Measurements from ENCODE around the gene AVPI1.
"Not testable (repeated sequence)": the region's sequence is repeated elsewhere in the genome, so short reads cannot be mapped to it uniquely, and the experiment has no call there.

AVPI1 gene

DNA sequence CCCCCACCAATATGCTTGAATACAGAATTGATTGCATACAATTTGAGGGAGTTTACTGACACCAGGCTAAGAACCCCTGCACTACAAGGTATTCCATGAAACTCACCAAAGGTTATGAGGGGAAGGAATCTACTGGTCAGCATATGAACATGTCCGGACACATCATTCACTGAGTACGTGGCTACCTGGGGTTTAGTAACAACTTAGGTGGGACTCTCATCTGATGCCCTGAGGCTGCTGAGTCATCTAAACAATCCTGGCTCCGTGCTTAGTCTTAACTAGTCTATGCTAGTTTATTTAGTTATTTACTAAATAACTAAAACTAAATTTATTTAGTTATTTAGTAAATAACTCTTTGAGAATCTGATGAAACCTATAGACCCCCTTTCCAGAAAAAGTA is 35.3 kb downstream of the AVPI1 start:
- no peak for DNase-seq (ENCODE audit: low read depth)
- in situ Hi-C loops (cut with HindIII; ENCODE audit: low sequenced_read_pairs): no loop called here
- TF ChIP-seq, protein P1, sequence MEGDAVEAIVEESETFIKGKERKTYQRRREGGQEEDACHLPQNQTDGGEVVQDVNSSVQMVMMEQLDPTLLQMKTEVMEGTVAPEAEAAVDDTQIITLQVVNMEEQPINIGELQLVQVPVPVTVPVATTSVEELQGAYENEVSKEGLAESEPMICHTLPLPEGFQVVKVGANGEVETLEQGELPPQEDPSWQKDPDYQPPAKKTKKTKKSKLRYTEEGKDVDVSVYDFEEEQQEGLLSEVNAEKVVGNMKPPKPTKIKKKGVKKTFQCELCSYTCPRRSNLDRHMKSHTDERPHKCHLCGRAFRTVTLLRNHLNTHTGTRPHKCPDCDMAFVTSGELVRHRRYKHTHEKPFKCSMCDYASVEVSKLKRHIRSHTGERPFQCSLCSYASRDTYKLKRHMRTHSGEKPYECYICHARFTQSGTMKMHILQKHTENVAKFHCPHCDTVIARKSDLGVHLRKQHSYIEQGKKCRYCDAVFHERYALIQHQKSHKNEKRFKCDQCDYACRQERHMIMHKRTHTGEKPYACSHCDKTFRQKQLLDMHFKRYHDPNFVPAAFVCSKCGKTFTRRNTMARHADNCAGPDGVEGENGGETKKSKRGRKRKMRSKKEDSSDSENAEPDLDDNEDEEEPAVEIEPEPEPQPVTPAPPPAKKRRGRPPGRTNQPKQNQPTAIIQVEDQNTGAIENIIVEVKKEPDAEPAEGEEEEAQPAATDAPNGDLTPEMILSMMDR (IDR thresholded peaks at IDR 0.05; ENCODE audit: low read depth, low read length, missing control alignments): no peak
- no peak overlapping the region for H3K4me3 ChIP-seq (ENCODE audit: low read depth, low read length)

- no peak overlapping the region for H3K4me3 ChIP-seq (ENCODE audit: low read depth, low read length)
- in situ Hi-C loops (cut with HindIII; ENCODE audit: low sequenced_read_pairs): no loop called here
- DNase-seq (ENCODE audit: low read depth): no peak
- TF ChIP-seq, protein P1 (IDR thresholded peaks at IDR 0.05; ENCODE audit: low read depth, low read length, missing control alignments): no peak
These were observed 36.3 kb downstream of the AVPI1 start for GRCh38 chr10:97650726-97651125.

GRCh38 chr10:97649405-97649750 is 37.7 kb downstream of the AVPI1 start:
- in situ Hi-C loops (cut with HindIII; ENCODE audit: low sequenced_read_pairs); DNase-seq (ENCODE audit: low read depth); H3K4me3 ChIP-seq (ENCODE audit: low read depth, low read length): not testable (repeated sequence)

GRCh38 chr10:97648562-97649404 is 38.3 kb downstream of the AVPI1 start:
- no peak for DNase-seq (ENCODE audit: low read depth)
- in situ Hi-C loops (cut with HindIII; ENCODE audit: low sequenced_read_pairs): no loop called here
- TF ChIP-seq, protein P1 (IDR thresholded peaks at IDR 0.05; ENCODE audit: low read depth, low read length, missing control alignments): no peak
- no peak overlapping the region for H3K4me3 ChIP-seq (ENCODE audit: low read depth, low read length)

GRCh38 chr10:97647556-97647955 is 39.5 kb downstream of the AVPI1 start:
- H3K4me3 ChIP-seq (ENCODE audit: low read depth, low read length): no peak overlapping the region
- TF ChIP-seq, protein P1 (IDR thresholded peaks at IDR 0.05; ENCODE audit: low read depth, low read length, missing control alignments): no peak
- in situ Hi-C loops (cut with HindIII; ENCODE audit: low sequenced_read_pairs): no loop called here
- no peak for DNase-seq (ENCODE audit: low read depth)

DNA sequence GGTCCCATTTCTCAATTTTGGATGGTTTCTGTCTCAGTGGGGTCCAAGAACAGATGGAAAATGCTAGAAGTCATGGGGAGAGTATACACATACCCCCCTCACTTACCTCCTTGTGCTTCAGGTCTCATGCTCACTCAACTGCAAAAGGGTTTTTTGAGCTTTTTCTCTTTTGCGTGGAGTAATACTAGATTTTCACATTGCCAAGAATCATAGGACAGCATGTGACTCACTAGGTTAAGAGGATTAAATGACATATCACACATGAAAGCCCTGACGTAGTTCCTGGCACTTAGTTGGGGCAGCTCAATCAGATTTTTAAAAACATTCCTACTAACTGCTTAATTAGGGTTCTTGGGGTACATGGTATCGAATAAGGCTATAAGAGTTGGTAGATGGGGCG is 42.1 kb downstream of the AVPI1 start:
- TF ChIP-seq, protein P1 (IDR thresholded peaks at IDR 0.05; ENCODE audit: low read depth, low read length, missing control alignments): no peak
- in situ Hi-C loops (cut with HindIII; ENCODE audit: low sequenced_read_pairs): no loop called here
- DNase-seq (ENCODE audit: low read depth): no peak
- no peak overlapping the region for H3K4me3 ChIP-seq (ENCODE audit: low read depth, low read length)

DNA sequence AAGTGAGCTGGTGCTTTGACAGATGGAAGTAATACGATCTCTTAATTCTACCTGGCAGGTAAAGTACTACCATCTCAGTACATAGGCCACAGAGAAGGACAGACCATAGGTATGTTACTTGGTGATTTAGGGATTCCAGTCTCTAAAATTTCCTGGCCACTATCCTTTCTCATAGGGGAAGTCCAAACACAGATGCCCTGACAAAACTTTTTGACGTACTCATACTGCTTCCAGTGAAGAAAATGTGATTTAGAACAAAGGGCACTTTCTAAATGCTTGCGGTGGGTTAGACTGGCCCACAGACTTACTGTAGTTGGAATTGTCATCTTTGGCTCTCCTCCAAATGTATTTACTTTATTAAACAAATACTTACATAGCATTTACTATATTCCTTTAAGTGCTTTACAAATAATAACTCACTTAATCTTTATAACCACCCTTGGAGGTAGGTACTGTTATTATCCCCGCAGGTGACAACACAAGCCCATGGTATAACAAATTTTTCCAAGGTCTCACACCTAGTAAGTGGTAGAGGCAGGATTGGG is 43.5 kb downstream of the AVPI1 start:
- TF ChIP-seq, protein P1 (IDR thresholded peaks at IDR 0.05; ENCODE audit: low read depth, low read length, missing control alignments): no peak
- H3K4me3 ChIP-seq (ENCODE audit: low read depth, low read length): no peak overlapping the region
- in situ Hi-C loops (cut with HindIII; ENCODE audit: low sequenced_read_pairs): no loop called here
- DNase-seq (ENCODE audit: low read depth): no peak

GRCh38 chr10:97642471-97643159 is 44.4 kb downstream of the AVPI1 start:
- DNase-seq (ENCODE audit: low read depth); H3K4me3 ChIP-seq (ENCODE audit: low read depth, low read length); in situ Hi-C loops (cut with HindIII; ENCODE audit: low sequenced_read_pairs): not testable (repeated sequence)
